Endodermal cell (in vitro differentiated cells): ENCODE data around the gene ERC1. TPM values are rescaled to one million over a fixed set of nuclear protein-coding genes. Genes with fewer than 3 reads are reported as not detected.

Experiments used
- DNase-seq: peaks from one replicate; pipeline ENCODE4 v3.0.0-alpha.2; 2017
- H3K27ac ChIP-seq: 2 replicates; pipeline ENCODE4 v1.5.1; 2013; ENCODE audit warnings: mild to moderate bottlenecking, low read depth, low read length, moderate library complexity
- H3K27me3 ChIP-seq: 2 replicates; pipeline ENCODE4 v1.6.1; 2013; ENCODE audit warnings: mild to moderate bottlenecking, low read length, moderate library complexity; ENCODE audit not compliant: insufficient read depth, control insufficient read depth, poor library complexity, severe bottlenecking
- H3K36me3 ChIP-seq: 2 replicates; pipeline ENCODE4 v1.7.0; 2013; ENCODE audit warnings: mild to moderate bottlenecking, low read length, moderate library complexity; ENCODE audit not compliant: control insufficient read depth, insufficient read depth
- H3K4me1 ChIP-seq: one replicate; pipeline ENCODE4 v1.7.0; 2013; ENCODE audit warnings: low read length; ENCODE audit not compliant: control insufficient read depth, insufficient read depth
- H3K4me3 ChIP-seq: 2 replicates; pipeline ENCODE4 v1.5.1; 2013; ENCODE audit warnings: mild to moderate bottlenecking, low read length, moderate library complexity
- H3K9ac ChIP-seq: 2 replicates; pipeline ENCODE4 v1.6.1; 2013; ENCODE audit warnings: mild to moderate bottlenecking, low read length, moderate library complexity; ENCODE audit not compliant: poor library complexity, severe bottlenecking; ENCODE audit errors: extremely low read depth
- H3K9me3 ChIP-seq: 2 replicates; pipeline ENCODE4 v1.6.1; 2013; ENCODE audit warnings: mild to moderate bottlenecking, low read length, moderate library complexity; ENCODE audit not compliant: control insufficient read depth
- H3K27ac Mint-ChIP-seq: 2 replicates; pipeline ENCODE4 v1.8.0; 2020; ENCODE audit warnings: mixed read lengths
- H3K27me3 Mint-ChIP-seq: 2 replicates; pipeline ENCODE4 v1.8.0; 2021; ENCODE audit warnings: mild to moderate bottlenecking, mixed read lengths; ENCODE audit not compliant: insufficient read depth
- H3K36me3 Mint-ChIP-seq: 2 replicates; pipeline ENCODE4 v1.8.0; 2020; ENCODE audit warnings: low read depth, mixed read lengths
- H3K4me1 Mint-ChIP-seq: 2 replicates; pipeline ENCODE4 v1.8.0; 2020; ENCODE audit warnings: mixed read lengths
- H3K4me3 Mint-ChIP-seq: 2 replicates; pipeline ENCODE4 v1.8.0; 2020; ENCODE audit warnings: mild to moderate bottlenecking, moderate library complexity, mixed read lengths
- H3K9me3 Mint-ChIP-seq: 2 replicates; pipeline ENCODE4 v1.8.0; 2020; ENCODE audit warnings: mild to moderate bottlenecking, mixed read lengths
- CTCF ChIP-seq: fragments of 200-600 bp; sonication (generic); conservative IDR thresholded peaks from 2 replicates; pipeline ENCODE4 v1.5.0; 2021; ENCODE audit warnings: antibody characterized with exemption, mild to moderate bottlenecking
- WGBS, 2 experiments: methylation state at CpG; one replicate each; pipeline versions ENCODE4 v1.1.5 to v1.1.7; 2013; ENCODE audit warnings: missing lambda C conversion rate in 2 of 2, mixed read lengths in 1 of 2; ENCODE audit not compliant: insufficient coverage in 1 of 2, insufficient read length in 1 of 2; 5-methylcytosine and 5-hydroxymethylcytosine counted together
- total RNA-seq, 2 donors: library from RNA; stranded (reverse); fragmentation: NEBNext Ultra II Directional in 1 of 2; extraction: Animal tissue kit (Norgen Biotek cat#: 25700) in 1 of 2; gene quantifications; 2 replicates in 1 of 2; 3 replicates in 1 of 2; pipeline ENCODE4 v1.2.1, GENCODE V29; 2021

Gene ERC1
- total RNA-seq, 2 donors from 2014 or later, result 60.6 to 159 TPM

- Mint-ChIP-seq H3K4me1 (no peaks in the 10 kb centered on the region), H3K9me3 (peaks cover 13% of the 10 kb centered on the region), H3K4me3 (no peak overlapping the region), H3K27me3 (no peaks in the 10 kb centered on the region), H3K27ac (no peak overlapping the region), H3K36me3 (peaks cover 41% of the 10 kb centered on the region)
- no peak overlapping the region for H3K27ac ChIP-seq
- no peak for TF ChIP-seq CTCF
- H3K4me3 ChIP-seq, result no peak overlapping the region
- no peaks in the 10 kb centered on the region for H3K27me3 ChIP-seq
- 90 to 97% methylated on average over 2 to 6 of the region's 6 CpGs for WGBS, 2 experiments
- peaks cover 9% of the 10 kb centered on the region for H3K36me3 ChIP-seq
- H3K9ac ChIP-seq, result no peak overlapping the region
- DNase-seq, result no peak
- no peaks in the 10 kb centered on the region for H3K4me1 ChIP-seq
- H3K9me3 ChIP-seq, result peaks cover 14% of the 10 kb centered on the region
Measured at GRCh38 chr12:1382151-1382550, 391.1 kb downstream of the ERC1 start.

- TF ChIP-seq CTCF, result no peak
- Mint-ChIP-seq H3K36me3 (peaks cover 45% of the 10 kb centered on the region), H3K27me3 (no peaks in the 10 kb centered on the region), H3K4me3 (no peak overlapping the region), H3K27ac (no peak overlapping the region), H3K9me3 (peaks cover 20% of the 10 kb centered on the region), H3K4me1 (no peaks in the 10 kb centered on the region)
- peaks cover 5% of the 10 kb centered on the region for H3K36me3 ChIP-seq
- H3K27ac ChIP-seq, result no peak overlapping the region
- WGBS, 2 experiments, result 96 to 97% methylated on average over 4 of the region's 4 CpGs
- no peak overlapping the region for H3K4me3 ChIP-seq
- H3K9ac ChIP-seq, result no peak overlapping the region
- no peaks in the 10 kb centered on the region for H3K27me3 ChIP-seq
- peaks cover 20% of the 10 kb centered on the region for H3K9me3 ChIP-seq
- no peak for DNase-seq
- no peaks in the 10 kb centered on the region for H3K4me1 ChIP-seq
Measured at GRCh38 chr12:1382826-1383225, 391.8 kb downstream of the ERC1 start.

- H3K9me3 Mint-ChIP-seq, result peaks cover 29% of the 10 kb centered on the region
- Histone ChIP-seq H3K4me3 (no peak overlapping the region), H3K27ac (no peak overlapping the region), H3K9me3 (peaks cover 26% of the 10 kb centered on the region), H3K27me3 (no peaks in the 10 kb centered on the region), H3K4me1 (no peaks in the 10 kb centered on the region), H3K9ac (no peak overlapping the region), H3K36me3 (peaks cover 8% of the 10 kb centered on the region)
- DNase-seq, result no peak
- WGBS, 2 experiments, result 92 to 100% methylated on average over 2 to 4 of the region's 4 CpGs
- H3K27me3 Mint-ChIP-seq, result no peaks in the 10 kb centered on the region
- TF ChIP-seq CTCF, result no peak
- peaks cover 54% of the 10 kb centered on the region for H3K36me3 Mint-ChIP-seq
- H3K27ac Mint-ChIP-seq, result no peak overlapping the region
- no peaks in the 10 kb centered on the region for H3K4me1 Mint-ChIP-seq
- no peak overlapping the region for H3K4me3 Mint-ChIP-seq
Measured at GRCh38 chr12:1383758-1384157, 392.7 kb downstream of the ERC1 start.
